Pons (tissue), 1 donor: ENCODE measurements around the gene AUTS2.

Source experiments
- DNase-seq: peaks from one replicate; pipeline ENCODE4 v3.0.0-alpha.2; 2016; ENCODE audit warnings: low spot score

The AUTS2 gene

DNA sequence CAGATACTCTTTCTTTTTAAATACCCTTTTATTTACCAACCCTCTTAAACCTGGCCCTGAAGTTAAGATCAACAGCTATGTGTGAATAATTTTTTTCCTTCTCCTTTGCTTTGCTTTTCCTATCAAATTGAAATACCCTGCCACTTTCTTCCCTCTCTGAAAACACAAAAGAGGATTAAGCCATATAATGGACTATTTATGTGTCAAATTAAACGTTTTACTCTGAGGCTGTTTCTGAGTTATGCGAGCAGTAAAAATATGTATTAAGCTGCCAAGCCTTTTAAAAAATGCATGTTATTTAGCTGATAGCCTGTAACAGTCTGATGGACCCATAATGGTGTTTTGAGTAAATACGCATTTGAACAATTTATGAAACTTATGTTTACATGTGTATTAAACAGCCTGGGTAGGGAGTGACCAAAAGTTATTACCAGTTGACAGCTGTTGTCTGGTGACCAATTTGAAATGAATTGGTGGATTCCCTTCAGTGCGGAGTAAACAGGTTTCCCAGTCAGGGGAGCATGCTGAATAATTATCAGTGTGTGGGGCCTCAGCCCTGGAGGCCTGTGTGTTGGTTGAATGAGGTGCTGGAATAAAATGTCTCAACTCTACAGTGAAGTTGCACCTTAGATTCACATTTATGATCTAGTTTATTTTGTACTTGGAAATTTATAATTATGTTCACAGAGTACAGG, 89.6 kb downstream of the AUTS2 start:
- no peak for DNase-seq

DNA sequence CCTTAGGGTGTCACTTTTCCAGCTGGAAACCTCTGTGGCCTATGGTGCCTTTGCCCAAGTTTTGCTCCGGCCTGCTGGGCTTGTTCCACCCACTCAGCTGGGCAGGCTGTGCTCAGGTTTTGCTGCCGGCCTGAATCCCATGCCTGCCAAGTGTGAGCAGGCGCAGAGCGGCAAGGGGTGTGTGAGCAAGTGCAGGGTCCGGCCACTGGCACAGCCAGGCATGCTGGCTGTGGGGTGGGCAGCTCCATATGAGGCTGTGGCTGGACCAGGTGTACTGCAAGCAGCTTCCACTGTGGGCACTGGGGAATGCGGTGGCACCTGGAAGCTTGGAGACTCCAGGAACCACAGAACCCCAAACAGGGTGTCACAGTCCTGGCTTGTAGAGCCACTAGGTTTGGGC, 92.1 kb downstream of the AUTS2 start:
- DNase-seq = no peak

DNA sequence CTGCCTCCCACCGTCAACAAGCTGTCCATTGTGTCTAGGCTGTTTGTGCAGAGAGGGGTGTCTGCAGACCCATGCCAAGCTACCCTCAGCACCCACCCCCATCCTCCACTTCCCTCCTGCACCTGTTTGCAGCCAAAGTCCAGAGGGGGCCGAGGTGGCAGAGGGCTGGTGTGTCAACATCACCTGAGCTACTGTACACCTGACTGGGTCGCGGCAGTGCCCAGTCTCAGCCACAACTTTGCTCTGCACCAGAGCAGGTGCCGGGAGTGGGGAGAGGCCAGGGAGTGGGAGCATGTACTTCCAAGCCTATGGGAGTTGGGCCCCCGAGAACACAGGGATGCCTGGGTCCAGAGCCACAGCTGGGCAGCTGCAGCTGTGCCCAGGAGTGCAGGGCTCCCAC, 93.1 kb downstream of the AUTS2 start:
- no peak for DNase-seq

DNA sequence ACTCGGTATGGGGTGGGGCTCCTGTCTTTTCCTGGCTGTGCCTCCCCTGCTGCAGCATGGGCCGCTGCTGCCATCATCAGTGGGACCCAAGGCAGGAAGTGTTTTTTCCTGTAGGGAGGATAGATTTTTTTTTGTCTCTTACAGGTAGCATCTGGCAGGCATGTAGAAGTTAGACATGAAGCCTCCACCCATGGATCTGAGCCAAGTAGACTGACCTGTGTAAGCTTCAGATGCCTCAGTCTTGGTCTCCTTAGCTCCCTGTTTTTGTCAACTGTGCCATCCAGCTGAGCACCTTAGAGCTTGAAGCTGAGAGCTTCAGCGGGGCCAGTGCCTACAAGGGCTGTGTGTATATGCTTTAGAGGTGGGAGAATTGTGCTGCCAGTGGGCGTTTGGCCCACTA, 93.5 kb downstream of the AUTS2 start:
- DNase-seq = no peak

DNA sequence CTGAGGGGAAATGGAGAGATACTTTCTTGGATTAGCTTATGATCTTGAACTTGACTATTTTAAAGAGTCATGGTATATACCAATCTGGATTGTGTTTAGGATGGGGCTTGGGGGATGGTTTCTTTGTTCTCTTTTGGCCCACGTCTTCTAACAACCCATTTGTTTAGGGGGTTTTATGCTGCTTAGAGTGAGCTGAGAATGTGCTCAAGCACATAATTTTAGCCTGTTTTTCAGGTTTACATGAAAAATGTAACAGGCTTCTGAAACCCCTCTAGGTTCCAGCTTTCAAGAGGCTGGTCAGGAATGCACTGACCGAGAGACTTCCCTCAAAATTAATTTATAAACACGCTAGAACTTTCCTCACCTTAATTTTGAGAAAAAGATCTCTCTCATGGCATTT, 94.3 kb downstream of the AUTS2 start:
- DNase-seq = no peak

DNA sequence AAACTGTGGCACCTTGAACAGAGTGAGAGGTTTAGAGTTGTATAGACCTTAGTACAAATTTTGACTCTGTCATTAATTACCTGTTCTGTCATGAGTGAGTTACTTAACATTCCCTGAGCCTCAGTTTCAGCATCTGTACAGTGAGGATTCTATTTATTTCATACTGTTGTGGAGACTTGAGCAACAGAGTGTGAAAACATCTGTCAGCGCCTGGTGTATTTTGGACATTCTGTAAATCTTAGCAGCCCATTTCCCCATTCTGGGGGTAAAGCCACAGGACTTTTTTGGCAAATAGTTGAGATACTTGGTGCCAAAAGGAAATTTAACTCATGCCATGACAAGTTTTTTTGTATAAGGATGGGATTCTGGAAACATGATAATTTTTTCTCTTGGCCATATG, 94.8 kb downstream of the AUTS2 start:
- no peak for DNase-seq

DNA sequence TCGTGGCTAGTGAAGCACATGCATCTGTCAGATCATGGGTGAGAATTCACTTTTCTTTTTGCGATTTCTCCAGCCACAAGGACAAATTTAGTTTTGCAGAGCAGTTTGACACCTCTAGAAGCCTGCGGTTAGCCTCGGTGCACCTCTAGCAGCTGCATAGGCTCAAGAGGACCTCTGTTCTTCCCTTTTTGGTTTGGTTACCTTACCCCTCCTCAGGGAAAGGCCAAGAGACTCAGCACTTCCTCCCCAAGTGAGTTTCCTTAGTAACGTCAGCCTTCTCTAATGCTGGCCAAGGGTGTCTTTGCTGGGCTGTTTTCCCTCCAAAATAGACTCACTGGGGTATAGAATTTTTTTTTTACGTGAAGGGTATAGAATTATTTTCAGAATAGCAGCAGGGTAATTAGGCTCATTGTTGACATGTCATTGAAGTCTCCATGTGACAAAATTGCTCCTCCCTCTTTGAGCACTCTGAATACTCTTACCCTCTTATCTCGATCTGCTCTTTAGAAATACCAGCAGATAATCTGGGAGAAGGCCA, 97.8 kb downstream of the AUTS2 start:
- no peak for DNase-seq

DNA sequence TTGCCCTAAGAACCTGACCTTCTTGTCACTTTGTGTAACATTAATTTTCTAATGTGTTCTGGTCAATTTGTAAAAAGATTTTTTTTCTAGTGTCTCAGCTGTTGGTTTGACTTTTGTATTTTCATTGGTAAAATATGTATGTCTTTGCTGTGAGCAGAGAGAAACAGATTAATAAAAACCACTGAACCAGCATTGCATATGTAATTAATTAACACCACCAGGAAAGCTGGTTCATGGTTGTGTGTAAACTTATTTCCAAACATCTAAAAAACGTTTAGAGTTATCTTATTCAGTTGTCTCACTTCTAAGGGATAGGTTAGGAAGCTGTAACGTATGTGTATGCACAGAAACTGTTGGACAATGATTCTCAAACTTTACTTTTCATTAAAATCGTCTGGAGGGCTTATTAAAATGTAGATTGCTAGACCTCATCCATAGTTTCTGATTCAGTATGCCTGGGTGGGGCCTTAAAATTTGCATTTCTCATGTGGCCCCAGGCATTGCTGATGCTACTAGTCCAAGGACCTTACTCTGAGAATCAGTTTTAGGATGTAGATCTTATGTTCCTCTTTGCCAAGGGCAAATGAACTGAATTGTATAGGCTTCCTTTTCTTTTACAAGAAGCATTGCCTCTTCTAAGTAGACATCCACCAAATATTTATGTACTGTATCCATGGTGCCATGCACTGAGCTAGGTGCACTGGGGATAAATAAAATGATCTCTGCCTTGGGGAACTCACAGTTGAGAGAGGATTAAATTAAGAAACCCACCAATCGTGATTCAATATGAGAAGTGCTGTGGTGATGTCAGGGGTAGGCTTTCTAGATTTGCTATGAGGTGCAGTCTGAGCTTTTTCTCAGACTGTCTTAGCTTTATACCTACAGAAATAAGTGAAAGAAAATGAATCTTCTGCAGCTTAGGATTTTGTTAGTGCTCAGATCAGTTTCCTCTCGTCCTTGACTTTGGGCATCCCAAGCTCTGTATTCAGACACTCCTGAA, 98.7 kb downstream of the AUTS2 start:
- DNase-seq = no peak

DNA sequence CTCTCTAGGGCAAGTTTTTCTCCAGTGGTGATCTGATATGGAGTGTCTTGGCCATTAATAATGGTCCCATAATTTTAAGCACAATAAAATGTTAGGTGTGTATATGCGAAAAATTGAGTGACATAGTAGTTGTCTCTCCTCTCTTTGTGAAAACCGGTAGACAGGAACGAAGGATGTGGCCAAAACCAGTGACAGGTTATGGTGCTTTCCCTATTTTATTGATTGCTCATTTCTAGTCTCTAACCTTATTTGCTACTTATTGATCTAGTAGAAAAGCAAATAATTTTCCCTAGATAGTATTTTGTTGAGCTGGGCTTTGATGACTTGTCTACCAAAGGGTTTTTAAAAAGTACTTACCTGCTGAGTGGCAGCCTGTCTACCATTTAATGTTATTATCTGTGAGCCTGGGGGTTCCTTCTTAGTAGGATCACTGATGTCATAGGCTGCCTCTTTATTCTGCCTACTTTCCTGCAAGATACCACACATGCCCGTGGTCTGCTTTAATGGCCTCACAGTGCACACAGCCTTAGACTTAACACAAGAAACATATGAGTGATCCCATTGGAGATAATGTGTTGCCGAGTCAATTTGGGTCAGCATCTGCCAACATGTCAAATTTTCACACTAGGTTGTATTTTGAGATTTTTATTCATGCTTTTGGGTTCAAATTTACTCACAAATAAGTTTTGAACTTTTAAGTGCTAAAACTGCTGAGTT, 100.0 kb downstream of the AUTS2 start:
- DNase-seq = no peak

DNA sequence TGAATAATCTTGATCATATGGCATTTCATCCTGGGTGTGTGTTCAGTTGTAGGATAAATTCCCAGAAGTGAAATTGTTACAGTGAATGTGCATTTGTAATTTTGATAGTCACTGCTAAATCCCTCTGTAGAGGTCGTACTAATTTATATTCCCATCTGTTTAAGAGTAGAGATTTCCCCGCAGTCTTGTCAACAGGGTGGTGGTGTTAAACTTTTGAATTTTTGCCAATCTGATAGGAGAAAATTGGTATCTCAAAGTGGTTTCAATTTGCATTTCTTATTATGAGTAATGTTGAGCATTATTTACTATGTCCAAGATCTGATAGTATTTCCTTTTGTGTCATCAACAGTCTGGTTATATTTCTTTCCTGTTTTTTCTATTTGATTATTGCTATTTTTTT, 101.7 kb downstream of the AUTS2 start:
- DNase-seq = no peak

DNA sequence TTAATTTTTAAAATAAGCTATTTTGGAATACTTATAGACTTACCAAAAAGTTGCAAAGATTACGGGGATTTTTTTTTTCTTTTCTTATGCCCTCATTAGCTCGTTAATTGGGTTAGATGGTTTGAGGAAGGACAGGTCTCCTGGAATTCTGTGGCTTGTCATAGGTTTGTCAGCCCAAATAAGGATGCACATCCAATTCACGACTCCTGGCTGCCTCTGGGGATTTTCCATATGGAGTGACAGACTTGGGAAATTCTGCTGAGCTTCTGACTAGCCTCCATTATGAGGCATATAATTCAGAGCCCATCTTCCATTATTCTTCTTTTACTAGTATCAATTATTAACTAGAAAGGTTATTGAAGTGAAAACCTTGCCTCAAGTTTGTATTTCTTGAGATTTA, 102.1 kb downstream of the AUTS2 start:
- DNase-seq = no peak

DNA sequence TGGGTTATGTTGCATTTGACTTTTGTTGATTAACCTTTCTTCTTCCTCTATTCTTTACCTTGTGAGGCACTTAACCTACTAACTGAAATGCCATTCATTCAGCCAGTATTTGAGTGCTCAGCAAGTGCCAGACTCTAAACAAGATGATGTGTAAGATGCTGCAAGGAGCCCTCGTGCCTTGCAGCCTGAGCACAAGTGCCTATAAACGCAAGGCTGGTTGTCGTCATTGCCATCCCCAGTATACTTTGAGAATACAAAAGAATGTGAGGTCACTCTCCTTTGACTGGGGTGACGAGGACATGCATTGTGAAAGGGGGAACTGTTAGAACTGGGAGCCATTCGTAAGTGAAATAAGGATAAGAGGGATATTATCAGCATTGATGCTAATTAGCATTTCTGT, 103.0 kb downstream of the AUTS2 start:
- DNase-seq = no peak

DNA sequence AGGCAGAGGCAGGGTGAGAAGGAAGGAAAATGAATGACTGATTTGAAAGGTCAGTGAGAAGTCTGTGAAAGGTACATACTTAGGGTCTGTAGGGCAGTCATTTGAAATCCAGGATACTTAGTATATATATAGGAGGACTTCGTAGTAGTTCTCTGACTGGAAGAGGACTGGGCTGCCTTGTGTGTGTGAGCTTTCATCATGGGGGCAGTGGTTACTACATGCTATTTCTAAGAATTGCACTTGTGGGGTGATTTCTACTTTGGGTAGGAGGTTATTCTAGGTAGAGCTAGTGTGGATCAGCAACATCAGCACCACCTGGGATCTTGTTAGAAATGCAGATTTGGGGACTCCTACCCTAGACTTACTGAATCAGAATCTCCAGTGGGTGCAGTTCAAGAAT, 104.1 kb downstream of the AUTS2 start:
- no peak for DNase-seq

DNA sequence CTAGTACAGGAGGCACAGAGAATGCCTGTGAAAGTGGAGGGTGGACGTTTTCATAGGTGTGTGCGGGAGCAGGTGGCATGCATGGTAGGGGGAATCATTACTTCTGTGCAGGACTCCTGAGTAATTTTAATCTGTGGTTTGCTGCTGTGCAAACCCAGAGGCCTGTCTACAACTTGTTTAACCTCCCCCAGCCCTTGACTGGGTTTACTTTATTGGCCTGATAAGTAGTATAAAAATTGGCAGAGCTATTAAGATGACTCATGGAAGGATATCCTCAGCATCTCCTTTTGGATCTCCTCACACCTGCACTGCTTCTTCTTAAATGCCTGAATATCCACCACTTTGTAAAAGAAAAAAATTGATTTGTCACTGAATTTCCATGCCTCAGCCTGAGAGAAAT, 104.8 kb downstream of the AUTS2 start:
- no peak for DNase-seq

DNA sequence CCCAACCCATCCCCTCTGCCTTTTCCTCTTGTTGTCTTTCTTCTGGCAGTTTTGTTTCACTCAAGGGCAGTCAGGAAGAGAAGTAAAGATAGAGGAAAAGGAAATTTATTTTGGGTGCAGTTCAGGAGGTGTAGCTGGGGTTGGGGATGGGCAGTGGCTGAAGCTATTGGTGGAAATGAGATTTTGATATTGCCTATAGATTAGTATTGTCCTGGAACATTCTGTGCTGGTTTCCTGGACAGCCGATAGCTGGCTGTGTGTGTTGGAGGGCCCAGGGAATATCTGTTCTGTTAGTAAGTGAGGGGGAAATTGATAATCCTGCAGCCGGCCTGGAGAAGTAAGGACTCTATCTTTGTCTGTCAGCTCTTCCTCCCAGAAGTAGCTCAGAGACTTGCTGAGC, 107.8 kb downstream of the AUTS2 start:
- no peak for DNase-seq

DNA sequence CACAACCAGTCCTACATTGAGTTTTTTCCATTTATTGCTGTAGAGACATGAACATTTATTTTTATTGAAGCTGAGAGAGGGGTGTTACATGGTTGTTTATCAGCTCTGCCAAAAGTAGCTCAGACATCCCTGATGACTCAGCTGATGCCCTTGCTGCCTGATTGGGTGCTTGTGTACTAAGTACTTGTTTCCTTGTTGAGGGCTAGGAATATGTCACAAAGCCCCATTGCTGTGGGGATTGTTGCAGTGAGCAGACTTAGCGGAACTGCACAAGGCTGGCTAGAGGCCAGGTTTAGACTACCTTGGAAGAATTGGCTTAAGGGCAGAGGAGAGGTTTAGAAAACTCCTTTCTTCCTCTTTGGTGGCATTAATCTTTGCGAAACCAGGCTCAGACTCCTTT, 110.6 kb downstream of the AUTS2 start:
- DNase-seq = peak; percentile 15

DNA sequence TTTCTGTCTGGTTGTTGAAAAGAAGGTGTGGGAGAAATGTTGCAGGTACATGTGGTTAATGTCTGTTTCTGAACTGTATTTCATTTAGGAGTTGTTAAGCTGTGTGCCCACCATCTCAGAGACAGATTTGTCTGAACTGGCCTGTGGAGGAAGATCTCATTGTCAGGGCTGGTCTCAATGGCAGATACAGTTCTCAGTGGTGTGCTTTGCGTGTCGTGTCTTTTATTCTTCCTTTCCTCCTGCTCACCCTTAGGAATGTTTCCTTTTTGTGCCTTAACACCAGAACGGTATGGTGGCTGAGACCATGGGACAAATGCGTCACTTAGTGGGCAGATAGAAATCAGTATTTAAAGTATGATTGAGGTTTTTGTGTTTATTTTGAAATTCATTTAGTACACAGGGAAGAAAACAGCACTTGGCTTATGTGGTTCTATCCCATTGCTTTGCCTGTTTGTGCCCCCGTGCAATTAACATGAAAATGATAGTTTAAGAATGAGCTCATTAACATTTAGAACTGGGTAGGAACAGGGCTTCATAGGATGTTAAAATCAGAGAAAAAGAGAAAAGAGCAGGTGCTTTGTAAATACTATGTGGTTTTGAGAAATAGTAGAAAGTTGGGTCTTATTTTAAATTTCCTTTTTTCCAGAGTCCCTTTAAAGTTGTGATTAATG, 112.6 kb downstream of the AUTS2 start:
- no peak for DNase-seq

DNA sequence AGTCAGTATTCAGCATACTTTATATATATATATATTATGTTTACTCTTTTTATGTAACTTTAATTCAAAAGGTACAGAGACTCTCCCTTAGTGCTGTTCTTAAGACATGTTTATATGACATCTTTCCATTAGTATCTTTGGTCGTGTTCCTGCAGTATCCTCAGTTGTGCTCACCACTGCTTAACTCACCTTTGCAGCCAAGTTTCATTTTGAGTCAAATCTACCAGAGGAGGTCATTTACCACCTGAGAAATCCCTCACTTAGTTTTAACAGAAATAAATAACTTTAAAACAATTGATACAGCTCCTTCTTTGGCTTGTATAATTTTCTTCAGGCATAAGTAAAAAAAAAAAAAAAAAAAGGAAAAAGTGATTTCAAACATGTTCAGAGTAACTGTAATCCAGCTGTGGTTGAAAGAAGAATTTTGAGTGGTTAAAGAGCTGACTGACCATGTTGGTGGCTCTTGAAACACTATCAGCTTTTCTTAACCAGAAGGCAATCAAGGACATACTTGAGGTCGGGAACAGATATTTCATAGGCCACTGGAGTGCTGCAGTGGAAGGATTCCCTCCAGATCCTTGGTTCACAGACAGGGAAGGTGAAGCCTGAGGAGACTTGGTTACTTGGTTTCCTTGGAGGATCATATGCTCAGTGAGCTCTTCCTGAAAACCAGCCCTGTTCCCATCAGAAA, 116.8 kb downstream of the AUTS2 start:
- no peak for DNase-seq

DNA sequence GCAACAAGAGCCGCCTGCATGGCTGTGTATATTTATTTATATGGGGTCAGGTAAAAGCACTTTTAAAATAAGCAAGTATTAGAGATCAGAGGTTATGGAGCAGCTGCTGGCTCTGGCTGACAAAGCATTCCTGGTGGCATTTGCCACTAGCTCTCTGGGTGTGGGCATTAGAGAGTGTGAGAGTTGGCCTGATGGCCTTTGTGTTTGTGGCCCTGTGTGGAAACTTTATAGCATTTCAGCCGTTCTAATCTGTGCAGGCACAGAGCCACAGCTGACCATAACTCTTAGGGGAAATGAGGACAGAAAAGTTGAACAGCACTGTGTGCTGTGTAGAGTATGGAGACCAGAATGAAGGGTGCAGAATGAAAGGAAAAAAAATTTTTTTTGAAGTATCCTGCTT, 118.9 kb downstream of the AUTS2 start:
- DNase-seq = no peak

DNA sequence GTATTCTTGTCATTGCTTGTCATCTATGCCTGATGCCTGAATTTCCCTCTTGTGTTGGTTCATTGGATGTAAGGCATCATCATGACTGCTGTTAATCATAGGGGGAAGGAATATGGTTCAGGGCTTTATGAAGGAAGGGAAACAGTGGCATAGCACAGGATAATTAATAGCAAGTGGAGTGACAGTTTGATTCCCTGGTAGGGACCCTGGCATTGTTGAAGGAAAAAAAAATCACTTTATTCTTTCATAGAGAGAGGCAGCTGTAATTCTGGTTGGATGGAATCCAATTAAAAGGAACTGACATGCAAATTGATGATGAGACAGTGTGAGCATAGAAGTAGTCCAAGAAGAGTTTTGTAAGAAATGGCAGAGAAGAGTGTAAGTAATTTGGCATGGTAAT, 121.4 kb downstream of the AUTS2 start:
- DNase-seq = no peak

DNA sequence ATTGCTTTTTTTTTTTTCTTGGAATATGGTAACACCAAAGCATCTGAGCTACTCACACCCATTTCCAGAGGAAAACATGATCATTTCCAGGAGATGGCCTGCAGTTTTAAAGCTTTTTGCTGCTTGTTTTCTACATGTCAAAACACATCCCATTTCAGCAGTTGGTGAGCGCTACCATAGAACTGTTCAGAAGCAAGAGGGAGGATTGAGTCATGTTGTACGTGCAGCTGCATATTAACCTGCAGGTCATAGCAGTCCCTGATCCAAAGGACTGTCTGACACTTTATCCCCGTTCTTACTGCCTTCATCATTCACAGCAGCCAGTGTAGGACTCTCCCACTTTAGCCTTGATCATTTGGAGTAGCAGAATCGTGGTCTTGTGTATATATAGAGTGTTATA, 124.6 kb downstream of the AUTS2 start:
- no peak for DNase-seq
